Measurements from ENCODE around the gene IDH3G. TPM values are rescaled to one million over a fixed set of nuclear protein-coding genes. Genes with fewer than 3 reads are reported as not detected.

Gene IDH3G
- total RNA-seq, 1 donor, result 40.2 TPM

GRCh38 chrX:153778181-153778580, 16.0 kb downstream of the IDH3G start:
- no peak overlapping the region for H3K4me3 ChIP-seq (ENCODE audit: low read depth, low read length)
- no peak for DNase-seq (ENCODE audit: low read depth)
- TF ChIP-seq, protein P1, sequence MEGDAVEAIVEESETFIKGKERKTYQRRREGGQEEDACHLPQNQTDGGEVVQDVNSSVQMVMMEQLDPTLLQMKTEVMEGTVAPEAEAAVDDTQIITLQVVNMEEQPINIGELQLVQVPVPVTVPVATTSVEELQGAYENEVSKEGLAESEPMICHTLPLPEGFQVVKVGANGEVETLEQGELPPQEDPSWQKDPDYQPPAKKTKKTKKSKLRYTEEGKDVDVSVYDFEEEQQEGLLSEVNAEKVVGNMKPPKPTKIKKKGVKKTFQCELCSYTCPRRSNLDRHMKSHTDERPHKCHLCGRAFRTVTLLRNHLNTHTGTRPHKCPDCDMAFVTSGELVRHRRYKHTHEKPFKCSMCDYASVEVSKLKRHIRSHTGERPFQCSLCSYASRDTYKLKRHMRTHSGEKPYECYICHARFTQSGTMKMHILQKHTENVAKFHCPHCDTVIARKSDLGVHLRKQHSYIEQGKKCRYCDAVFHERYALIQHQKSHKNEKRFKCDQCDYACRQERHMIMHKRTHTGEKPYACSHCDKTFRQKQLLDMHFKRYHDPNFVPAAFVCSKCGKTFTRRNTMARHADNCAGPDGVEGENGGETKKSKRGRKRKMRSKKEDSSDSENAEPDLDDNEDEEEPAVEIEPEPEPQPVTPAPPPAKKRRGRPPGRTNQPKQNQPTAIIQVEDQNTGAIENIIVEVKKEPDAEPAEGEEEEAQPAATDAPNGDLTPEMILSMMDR (IDR thresholded peaks at IDR 0.05; ENCODE audit: insufficient read depth, low read depth, low read length), result no peak

GRCh38 chrX:153777261-153778090, 16.7 kb downstream of the IDH3G start:
- no peak overlapping the region for H3K4me3 ChIP-seq (ENCODE audit: low read depth, low read length)
- TF ChIP-seq, protein P1 (IDR thresholded peaks at IDR 0.05; ENCODE audit: insufficient read depth, low read depth, low read length), result no peak
- DNase-seq (ENCODE audit: low read depth), result no peak

DNA sequence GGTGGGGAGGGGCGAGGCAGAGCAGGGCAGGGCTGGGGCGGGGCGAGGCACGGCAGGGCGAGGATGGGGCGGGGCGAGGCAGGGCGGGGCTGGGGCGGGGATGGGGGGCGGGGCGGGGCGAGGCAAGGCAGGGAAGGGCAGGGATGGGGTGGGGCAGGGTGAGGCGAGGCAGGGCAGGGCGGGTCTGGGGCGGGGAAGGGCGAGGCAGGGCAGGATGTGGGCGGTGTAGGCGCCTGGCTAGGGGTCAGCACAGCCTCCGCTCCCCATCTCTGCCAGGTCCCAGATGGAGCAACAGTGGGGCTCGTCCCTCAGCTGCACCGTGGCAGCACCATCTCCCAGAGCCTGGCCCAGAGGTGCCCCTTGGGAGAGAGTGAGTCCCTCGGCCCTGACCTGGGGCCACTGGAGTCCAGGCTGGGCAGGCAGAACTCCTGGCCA, 17.5 kb downstream of the IDH3G start:
- no peak for DNase-seq (ENCODE audit: low read depth)
- TF ChIP-seq, protein P1 (IDR thresholded peaks at IDR 0.05; ENCODE audit: insufficient read depth, low read depth, low read length), result no peak
- H3K4me3 ChIP-seq (ENCODE audit: low read depth, low read length), result no peak overlapping the region

DNA sequence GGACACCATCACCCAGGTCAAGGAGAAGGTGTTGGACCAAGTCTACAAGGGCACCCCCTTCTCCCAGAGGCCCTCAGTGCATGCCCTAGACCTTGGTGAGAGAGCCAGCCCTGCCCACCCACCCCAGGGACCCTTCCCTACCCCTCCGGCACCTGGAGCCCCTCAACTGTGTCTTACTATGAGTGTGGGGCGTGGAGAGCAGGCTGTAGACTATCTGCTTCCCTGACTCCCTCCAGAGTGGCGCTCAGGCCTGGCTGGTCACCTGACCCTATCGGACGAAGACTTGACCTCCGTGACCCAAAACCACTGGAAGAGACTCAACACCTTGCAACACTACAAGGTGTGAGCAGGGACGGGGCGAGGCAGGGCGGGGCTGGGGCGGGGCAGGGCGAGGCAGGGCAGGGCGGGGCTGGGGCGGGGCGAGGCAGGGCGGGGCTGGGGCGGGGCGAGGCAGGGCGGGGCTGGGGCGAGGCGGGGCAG, 18.0 kb downstream of the IDH3G start:
- TF ChIP-seq, protein P1 (IDR thresholded peaks at IDR 0.05; ENCODE audit: insufficient read depth, low read depth, low read length), result no peak
- no peak for DNase-seq (ENCODE audit: low read depth)
- no peak overlapping the region for H3K4me3 ChIP-seq (ENCODE audit: low read depth, low read length)

- DNase-seq (ENCODE audit: low read depth), result no peak
- TF ChIP-seq, protein P1 (IDR thresholded peaks at IDR 0.05; ENCODE audit: insufficient read depth, low read depth, low read length), result no peak
- H3K4me3 ChIP-seq (ENCODE audit: low read depth, low read length), result no peak overlapping the region
Observed at GRCh38 chrX:153775293-153776119, 18.7 kb downstream of the IDH3G start.

GRCh38 chrX:153774576-153775292, 19.4 kb downstream of the IDH3G start:
- TF ChIP-seq, protein P1 (IDR thresholded peaks at IDR 0.05; ENCODE audit: insufficient read depth, low read depth, low read length), result no peak
- no peak for DNase-seq (ENCODE audit: low read depth)
- no peak overlapping the region for H3K4me3 ChIP-seq (ENCODE audit: low read depth, low read length)
